ENCODE data around the gene GPC5. TPM values are rescaled to one million over a fixed set of nuclear protein-coding genes. Genes with fewer than 3 reads are reported as not detected.

The GPC5 gene
- total RNA-seq, 1 experiment from 2014 or later, result not detected

DNA sequence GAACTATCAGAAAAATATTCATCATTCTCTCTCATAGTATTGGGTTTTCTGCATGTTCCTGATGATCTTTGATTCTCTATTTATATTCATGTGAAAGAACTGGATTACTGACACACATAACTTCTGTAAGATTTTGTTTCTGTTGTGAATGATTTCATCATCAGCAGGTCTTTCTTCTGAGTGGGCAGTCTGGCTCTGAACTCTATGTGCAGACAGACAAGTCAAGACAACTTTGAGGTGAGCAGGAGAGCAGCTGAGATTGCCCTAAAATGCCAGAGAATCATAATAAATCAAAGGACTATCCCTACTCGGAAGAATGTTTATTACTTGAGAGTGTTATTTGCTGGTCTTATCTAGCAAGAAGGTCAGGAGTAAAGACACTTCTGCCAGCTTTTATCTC lies 1176.1 kb downstream of the GPC5 start:
- CTCF ChIA-PET, result no interaction called here
- no peaks in the 10 kb centered on the region for H3K9me3 Mint-ChIP-seq (ENCODE audit: low read depth, unreplicated experiment)
- no peak overlapping the region for H3K27ac Mint-ChIP-seq (ENCODE audit: unreplicated experiment)
- H3K27me3 Mint-ChIP-seq (ENCODE audit: unreplicated experiment), result no peaks in the 10 kb centered on the region
- intact Hi-C loops (cut with micrococcal nuclease; ENCODE audit: unreplicated experiment), result no loop called here
- no peak overlapping the region for H3K4me3 Mint-ChIP-seq (ENCODE audit: low read depth, unreplicated experiment)
- DNase-seq, result no peak
- no peaks in the 10 kb centered on the region for H3K4me1 Mint-ChIP-seq (ENCODE audit: low read depth, unreplicated experiment)
- TF ChIP-seq, protein P1, sequence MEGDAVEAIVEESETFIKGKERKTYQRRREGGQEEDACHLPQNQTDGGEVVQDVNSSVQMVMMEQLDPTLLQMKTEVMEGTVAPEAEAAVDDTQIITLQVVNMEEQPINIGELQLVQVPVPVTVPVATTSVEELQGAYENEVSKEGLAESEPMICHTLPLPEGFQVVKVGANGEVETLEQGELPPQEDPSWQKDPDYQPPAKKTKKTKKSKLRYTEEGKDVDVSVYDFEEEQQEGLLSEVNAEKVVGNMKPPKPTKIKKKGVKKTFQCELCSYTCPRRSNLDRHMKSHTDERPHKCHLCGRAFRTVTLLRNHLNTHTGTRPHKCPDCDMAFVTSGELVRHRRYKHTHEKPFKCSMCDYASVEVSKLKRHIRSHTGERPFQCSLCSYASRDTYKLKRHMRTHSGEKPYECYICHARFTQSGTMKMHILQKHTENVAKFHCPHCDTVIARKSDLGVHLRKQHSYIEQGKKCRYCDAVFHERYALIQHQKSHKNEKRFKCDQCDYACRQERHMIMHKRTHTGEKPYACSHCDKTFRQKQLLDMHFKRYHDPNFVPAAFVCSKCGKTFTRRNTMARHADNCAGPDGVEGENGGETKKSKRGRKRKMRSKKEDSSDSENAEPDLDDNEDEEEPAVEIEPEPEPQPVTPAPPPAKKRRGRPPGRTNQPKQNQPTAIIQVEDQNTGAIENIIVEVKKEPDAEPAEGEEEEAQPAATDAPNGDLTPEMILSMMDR (IDR thresholded peaks at IDR 0.05; ENCODE audit: unreplicated experiment), result no peak
- no peaks in the 10 kb centered on the region for H3K36me3 Mint-ChIP-seq (ENCODE audit: insufficient read depth, unreplicated experiment)
- no TSS peak for BruUV-seq (replicated peaks)

DNA sequence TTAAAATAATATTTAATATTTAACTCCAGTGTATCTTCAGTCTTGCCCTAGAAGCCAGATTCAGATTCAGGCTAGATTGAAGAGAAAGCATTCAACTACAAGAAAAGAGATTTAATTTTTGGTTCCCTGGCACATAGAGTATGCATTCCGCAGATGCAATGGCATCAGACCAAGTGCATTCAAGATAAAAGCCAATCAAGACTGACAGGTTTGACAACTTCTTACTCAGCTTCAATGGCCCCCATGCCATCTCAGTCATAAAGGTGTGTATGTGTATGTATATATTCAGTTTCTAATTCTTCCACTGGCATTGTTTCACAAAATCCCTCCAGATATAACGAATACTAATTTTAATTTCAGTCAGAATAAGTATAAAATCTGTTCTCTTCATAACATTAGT lies 1177.4 kb downstream of the GPC5 start:
- TF ChIP-seq, protein P1 (IDR thresholded peaks at IDR 0.05; ENCODE audit: unreplicated experiment), result no peak
- no TSS peak for BruUV-seq (replicated peaks)
- Mint-ChIP-seq H3K4me1 (ENCODE audit: low read depth, unreplicated experiment) (no peaks in the 10 kb centered on the region), H3K36me3 (ENCODE audit: insufficient read depth, unreplicated experiment) (no peaks in the 10 kb centered on the region), H3K9me3 (ENCODE audit: low read depth, unreplicated experiment) (no peaks in the 10 kb centered on the region), H3K27me3 (ENCODE audit: unreplicated experiment) (no peaks in the 10 kb centered on the region), H3K4me3 (ENCODE audit: low read depth, unreplicated experiment) (no peak overlapping the region), H3K27ac (ENCODE audit: unreplicated experiment) (no peak overlapping the region)
- CTCF ChIA-PET, result no interaction called here
- intact Hi-C loops (cut with micrococcal nuclease; ENCODE audit: unreplicated experiment), result no loop called here
- DNase-seq, result no peak

DNA sequence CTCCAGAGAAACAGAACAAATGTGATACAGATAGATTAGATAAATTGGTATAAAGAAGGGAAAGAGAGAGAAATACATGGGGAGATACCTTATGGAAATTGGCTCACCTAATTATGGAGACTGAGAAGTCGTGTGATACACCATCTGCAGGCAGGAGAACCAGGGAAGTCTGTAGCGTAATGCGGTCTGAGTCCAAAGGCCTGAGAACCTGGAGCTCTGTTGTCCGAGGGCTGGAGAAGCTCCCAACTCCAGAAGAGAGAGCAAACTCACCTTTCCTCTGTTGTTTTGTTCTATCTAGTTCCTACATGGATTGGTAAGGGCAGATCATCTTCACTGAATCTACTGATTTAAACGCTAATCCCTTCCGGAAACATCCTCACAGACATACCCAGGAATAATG lies 1179.9 kb downstream of the GPC5 start:
- peaks cover 3% of the 10 kb centered on the region for H3K9me3 Mint-ChIP-seq (ENCODE audit: low read depth, unreplicated experiment)
- TF ChIP-seq, protein P1 (IDR thresholded peaks at IDR 0.05; ENCODE audit: unreplicated experiment), result no peak
- CTCF ChIA-PET, result no interaction called here
- no peak overlapping the region for H3K27ac Mint-ChIP-seq (ENCODE audit: unreplicated experiment)
- intact Hi-C loops (cut with micrococcal nuclease; ENCODE audit: unreplicated experiment), result no loop called here
- H3K36me3 Mint-ChIP-seq (ENCODE audit: insufficient read depth, unreplicated experiment), result no peaks in the 10 kb centered on the region
- no peaks in the 10 kb centered on the region for H3K27me3 Mint-ChIP-seq (ENCODE audit: unreplicated experiment)
- no peak for DNase-seq
- no peak overlapping the region for H3K4me3 Mint-ChIP-seq (ENCODE audit: low read depth, unreplicated experiment)
- H3K4me1 Mint-ChIP-seq (ENCODE audit: low read depth, unreplicated experiment), result no peaks in the 10 kb centered on the region
- no TSS peak for BruUV-seq (replicated peaks)

DNA sequence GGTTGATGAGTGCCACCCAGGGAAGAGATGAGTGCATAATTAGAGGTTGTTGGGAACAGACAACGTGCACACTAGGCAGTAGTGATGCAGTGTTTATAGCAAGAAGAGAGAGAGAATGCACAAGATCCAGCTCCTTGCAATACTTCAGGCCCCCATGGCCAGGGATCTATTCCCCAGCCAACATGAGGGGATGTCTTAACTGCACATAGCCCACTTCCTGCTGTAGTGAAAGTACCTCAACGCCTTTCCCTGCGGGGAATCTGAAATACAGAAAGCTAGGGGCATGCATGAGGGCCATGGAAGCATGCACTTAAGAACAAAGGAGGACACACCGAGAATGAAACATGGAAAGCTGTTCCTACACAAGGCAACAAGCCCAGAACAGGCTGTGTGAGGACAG lies 1191.5 kb downstream of the GPC5 start:
- no peaks in the 10 kb centered on the region for H3K36me3 Mint-ChIP-seq (ENCODE audit: insufficient read depth, unreplicated experiment)
- H3K27me3 Mint-ChIP-seq (ENCODE audit: unreplicated experiment), result no peaks in the 10 kb centered on the region
- H3K9me3 Mint-ChIP-seq (ENCODE audit: low read depth, unreplicated experiment), result peaks cover 13% of the 10 kb centered on the region
- no TSS peak for BruUV-seq (replicated peaks)
- no peak overlapping the region for H3K27ac Mint-ChIP-seq (ENCODE audit: unreplicated experiment)
- H3K4me1 Mint-ChIP-seq (ENCODE audit: low read depth, unreplicated experiment), result no peaks in the 10 kb centered on the region
- no peak for DNase-seq
- H3K4me3 Mint-ChIP-seq (ENCODE audit: low read depth, unreplicated experiment), result no peak overlapping the region
- intact Hi-C loops (cut with micrococcal nuclease; ENCODE audit: unreplicated experiment), result no loop called here
- CTCF ChIA-PET, result no interaction called here
- TF ChIP-seq, protein P1 (IDR thresholded peaks at IDR 0.05; ENCODE audit: unreplicated experiment), result no peak

DNA sequence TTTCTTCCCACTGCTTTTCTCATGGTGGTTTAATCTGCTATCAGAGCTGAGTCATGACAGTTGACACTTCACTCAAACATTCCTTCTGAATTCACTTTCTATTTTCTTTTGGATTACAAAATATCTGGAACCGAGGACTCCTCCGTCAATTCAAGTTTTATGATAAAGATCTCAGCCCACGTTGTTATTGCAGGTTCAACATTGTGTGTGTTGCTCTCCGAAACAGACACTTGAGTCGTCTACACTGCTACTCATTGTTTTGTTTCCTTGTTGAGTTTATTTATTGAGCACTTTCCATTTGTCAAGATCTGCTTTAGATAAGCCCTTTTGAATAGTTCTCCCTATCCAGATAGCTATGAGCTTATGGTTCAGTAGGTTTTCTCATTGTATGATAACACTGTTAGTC lies 1192.1 kb downstream of the GPC5 start:
- Mint-ChIP-seq H3K4me3 (ENCODE audit: low read depth, unreplicated experiment) (no peak overlapping the region), H3K27ac (ENCODE audit: unreplicated experiment) (no peak overlapping the region), H3K9me3 (ENCODE audit: low read depth, unreplicated experiment) (peaks cover 13% of the 10 kb centered on the region), H3K36me3 (ENCODE audit: insufficient read depth, unreplicated experiment) (no peaks in the 10 kb centered on the region), H3K27me3 (ENCODE audit: unreplicated experiment) (no peaks in the 10 kb centered on the region), H3K4me1 (ENCODE audit: low read depth, unreplicated experiment) (no peaks in the 10 kb centered on the region)
- TF ChIP-seq, protein P1 (IDR thresholded peaks at IDR 0.05; ENCODE audit: unreplicated experiment), result no peak
- CTCF ChIA-PET, result no interaction called here
- DNase-seq, result no peak
- BruUV-seq (replicated peaks), result no TSS peak
- intact Hi-C loops (cut with micrococcal nuclease; ENCODE audit: unreplicated experiment), result no loop called here
